ENCODE measurements around the gene TRIM27.
"Not testable (repeated sequence)": the region's sequence is repeated elsewhere in the genome, so short reads cannot be mapped to it uniquely, and the experiment has no call there.

TRIM27 gene

DNA sequence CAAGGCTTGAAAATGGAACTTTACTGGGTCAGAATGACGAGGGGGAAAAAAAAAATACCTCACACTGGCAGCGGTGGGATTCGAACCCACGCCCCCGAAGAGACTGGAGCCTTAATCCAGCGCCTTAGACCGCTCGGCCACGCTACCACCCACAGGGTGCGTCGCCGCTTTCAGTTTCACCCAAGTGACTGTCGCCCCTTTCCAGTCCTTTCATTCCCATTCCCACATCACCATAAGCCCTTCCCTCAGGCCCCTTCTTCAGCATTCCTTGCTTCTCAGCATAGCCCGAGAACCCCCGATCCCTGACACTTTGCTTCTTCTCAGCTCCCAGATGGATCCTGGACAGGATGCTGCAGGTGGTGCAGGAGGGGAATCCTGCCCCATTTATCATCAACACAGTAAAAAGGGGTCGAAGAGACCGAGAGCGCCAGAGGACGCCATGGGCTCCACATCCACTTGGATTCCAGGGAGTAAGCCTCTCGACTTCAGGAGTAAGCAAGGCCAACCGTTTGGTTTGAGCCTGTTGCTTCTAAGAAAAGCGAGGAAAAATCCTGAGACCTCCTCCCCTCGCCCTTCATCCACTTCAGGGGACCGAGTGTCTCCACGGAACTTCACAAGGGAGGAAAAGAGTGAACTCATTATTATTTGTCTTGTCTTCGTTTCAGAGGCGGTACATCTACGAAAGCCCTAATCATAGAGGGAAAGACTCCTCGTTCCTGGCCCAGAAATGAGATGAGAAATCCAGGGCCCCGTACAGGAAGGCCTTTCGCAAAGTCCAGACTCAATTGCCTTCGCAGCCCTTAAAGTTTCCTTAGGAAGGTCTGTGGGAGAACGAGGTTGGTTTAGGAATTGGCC, 20.0 kb upstream of the TRIM27 start:
- in situ Hi-C loops (cut with MboI; ENCODE audit: low sequenced_read_pairs): no loop called here

- in situ Hi-C loops (cut with MboI; ENCODE audit: low sequenced_read_pairs): no loop called here
Observed at GRCh38 chr6:28943223-28943556, 19.4 kb upstream of the TRIM27 start.

DNA sequence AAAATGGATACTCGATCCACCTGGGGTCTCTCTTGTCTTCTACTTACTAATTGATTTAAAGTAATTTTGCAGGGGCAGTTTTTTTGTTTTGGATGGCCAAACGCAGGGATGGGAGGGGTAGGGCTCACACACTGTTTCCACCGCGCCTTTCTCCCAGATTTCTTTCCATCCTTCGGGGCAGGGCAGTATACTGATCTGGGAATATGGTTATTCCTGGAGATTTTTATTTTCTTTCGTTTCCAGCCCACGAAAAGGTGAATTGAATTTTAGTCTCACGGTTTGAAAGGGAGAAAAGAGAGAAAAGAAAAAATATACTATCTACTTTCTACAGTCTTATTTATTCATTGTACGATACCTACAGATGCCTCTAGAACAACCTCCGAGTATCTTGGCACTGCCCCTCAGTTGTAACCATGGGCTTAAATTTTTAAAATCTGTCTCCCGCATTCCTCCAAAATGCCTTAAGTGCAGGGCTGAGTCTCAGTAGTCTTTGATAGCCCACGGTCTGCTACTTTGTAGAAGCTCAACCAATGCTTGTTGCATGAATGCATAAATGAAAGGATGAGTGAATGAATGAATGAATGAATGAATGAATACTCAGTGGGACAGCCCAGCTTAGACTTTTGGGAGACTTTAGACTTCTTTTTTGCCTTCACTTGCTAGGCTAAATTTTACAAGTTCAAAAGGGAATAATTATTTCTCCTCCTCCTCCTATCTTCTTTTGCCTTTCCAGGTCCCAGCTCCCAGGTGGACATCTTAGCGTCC, 18.1 kb upstream of the TRIM27 start:
- in situ Hi-C loops (cut with MboI; ENCODE audit: low sequenced_read_pairs): no loop called here

- in situ Hi-C loops (cut with MboI; ENCODE audit: low sequenced_read_pairs): no loop called here
Observed at GRCh38 chr6:28940858-28941683, 17.3 kb upstream of the TRIM27 start.

DNA sequence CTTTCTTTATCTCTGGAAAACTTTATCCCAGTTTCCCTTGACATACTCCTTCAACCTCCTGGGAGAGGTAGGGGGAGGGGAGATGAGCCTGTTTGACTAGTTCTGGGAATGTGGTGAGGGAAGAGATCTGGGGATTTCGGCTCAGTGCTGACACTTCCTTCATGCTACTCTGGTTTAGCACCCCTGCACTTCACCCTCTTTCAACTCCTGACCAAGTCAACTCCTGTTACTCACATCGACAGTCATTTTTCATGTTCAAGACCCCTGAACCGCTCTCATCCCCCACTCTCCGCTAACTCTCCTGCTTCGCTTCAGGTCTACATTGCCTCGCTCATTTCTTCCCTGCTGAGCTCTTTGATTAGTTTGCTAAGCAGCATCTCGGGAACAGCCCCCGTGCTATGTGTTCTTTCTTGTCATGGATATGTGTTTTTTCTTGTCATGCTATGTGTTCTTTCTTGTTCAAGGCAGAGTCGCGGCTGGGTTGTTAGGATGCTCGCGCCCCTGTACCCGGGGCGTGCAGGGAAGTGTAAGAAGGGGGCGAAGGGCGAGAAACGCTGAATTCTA, 16.6 kb upstream of the TRIM27 start:
- in situ Hi-C loops (cut with MboI; ENCODE audit: low sequenced_read_pairs): no loop called here

DNA sequence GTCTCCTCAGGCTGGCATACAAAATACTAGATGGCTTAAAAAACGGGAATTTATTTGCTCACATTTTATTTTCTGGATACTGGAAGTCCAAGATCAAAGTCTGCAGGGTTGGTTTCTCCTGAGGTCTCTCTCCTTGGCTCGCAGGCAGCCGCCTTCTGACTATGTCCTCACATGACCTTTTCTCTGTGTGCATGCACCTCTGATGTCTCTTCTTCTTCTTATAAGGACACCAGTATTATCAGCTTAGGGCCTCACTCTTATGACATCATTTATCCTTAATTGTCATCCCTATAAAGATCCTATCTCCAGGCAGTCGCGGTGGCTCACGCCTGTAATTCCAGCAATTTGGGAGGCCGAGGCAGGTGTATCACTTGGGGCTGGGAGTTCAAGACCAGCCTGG, 9.3 kb upstream of the TRIM27 start:
- in situ Hi-C loops (cut with MboI; ENCODE audit: low sequenced_read_pairs): no loop called here

DNA sequence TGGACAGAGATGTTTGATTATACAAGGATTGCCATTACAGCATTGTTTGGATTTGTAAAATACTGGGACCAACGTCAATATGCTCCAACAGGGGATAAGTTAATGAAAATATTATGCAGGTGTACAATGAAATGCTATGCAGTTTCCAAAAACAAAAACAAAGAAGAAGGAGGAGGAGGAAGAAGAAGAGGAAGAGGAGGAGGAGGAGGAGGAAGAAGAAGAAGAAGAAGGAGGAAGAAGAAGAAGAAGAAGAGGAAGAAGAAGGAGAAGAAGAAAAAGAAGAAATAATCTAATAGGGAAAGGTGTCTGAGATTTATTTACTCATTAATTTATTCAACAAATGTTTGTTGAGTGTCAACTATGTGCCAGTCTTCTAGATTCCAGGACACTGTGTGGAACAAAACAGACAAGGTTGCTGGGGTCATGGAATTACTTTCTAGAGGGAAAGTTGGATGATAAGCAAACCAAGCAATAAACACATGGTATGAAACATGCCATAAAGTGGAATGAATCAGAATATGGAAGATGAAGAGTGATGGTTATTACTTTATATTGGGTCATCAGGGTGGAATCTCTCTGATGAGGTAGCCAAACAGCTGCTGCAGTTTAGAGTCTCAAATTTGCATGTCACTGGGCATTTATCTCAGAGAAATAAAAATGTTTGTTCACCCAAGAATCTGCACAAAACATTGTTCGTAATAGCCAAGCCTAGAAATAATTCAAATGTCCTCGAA, 6.3 kb upstream of the TRIM27 start:
- in situ Hi-C loops (cut with MboI; ENCODE audit: low sequenced_read_pairs): no loop called here

DNA sequence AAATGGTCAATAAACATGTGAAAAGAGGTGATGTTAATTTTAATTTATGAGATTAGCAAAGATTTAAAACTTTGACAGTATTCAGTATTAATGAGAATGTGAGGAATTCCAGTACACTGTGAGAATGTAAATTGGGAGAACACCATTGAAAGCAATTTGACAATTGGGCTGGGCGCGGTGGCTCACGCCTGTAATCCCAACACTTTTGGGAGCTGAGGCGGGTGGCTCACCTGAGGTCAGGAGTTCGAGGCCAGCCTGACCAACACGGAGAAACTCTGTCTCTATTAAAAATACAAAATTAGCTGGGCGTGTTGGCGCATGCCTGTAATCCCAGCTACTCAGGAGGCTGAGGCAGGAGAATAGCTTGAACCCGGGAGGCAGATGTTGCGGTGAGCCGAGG, 5.6 kb upstream of the TRIM27 start:
- in situ Hi-C loops (cut with MboI; ENCODE audit: low sequenced_read_pairs): not testable (repeated sequence)

GRCh38 chr6:28927846-28928245, 4.1 kb upstream of the TRIM27 start:
- in situ Hi-C loops (cut with MboI; ENCODE audit: low sequenced_read_pairs): no loop called here

- in situ Hi-C loops (cut with MboI; ENCODE audit: low sequenced_read_pairs): no loop called here
Observed at GRCh38 chr6:28922821-28923317, 916 bp downstream of the TRIM27 start.

GRCh38 chr6:28922004-28922820, 1.6 kb downstream of the TRIM27 start:
- in situ Hi-C loops (cut with MboI; ENCODE audit: low sequenced_read_pairs): no loop called here

GRCh38 chr6:28920281-28920680, 3.5 kb downstream of the TRIM27 start:
- in situ Hi-C loops (cut with MboI; ENCODE audit: low sequenced_read_pairs): no loop called here

DNA sequence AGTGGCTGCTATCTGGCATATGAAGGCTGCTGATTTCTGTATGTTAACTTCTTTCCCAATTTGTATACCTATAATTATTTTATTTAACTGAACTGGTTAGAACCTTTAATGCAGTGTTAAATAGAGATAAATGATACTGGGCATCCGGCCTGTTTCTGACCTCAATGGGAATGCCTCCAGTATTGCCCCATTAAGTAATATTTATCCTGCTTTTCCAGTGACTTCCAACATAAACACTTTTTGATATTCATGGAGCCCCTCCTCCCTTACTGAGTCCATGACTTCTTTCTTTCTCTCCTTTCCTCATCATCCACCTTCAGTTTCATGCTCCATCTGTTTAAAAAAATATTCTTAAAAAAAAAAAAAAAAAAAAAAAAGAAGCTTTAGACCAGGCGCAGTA, 8.8 kb downstream of the TRIM27 start:
- in situ Hi-C loops (cut with MboI; ENCODE audit: low sequenced_read_pairs): no loop called here

DNA sequence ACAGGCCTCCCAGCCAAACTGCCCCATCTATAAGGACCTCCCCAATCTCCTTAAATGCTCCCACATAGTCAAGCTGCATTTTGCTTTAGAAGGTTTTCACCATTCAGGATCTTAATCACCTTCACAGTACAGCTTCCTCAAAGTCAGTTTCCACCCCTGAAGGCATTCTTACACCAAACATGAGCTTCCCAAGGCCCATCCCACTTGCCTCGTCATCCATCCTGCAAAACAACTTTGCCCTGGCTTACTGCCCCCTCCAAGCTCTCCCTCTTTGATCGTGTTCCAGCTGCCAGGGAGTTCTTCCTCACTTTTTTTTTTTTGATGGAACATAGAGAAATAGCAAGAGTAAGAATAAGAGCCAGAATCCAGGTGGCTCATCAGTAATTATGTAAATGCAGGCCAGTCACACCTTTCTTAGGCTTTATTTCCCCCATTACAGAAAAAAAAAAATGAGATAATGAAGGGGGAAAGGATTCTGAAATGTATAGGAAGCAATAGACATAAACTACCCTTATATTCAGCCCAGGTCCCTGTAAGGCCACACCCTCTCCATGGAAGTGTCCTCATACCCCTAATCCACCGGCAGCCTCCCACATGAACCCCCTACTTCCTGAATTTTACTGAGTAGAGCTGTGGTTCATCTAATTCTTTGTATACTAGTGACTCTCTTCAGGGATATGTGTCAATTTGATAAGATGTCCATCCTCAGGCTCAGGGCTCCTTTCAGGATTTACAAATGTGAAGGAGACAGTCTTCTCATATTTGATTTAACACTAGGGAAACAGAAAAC, 12.7 kb downstream of the TRIM27 start:
- in situ Hi-C loops (cut with MboI; ENCODE audit: low sequenced_read_pairs): no loop called here

GRCh38 chr6:28907394-28907793, 16.4 kb downstream of the TRIM27 start:
- in situ Hi-C loops (cut with MboI; ENCODE audit: low sequenced_read_pairs): no loop called here

DNA sequence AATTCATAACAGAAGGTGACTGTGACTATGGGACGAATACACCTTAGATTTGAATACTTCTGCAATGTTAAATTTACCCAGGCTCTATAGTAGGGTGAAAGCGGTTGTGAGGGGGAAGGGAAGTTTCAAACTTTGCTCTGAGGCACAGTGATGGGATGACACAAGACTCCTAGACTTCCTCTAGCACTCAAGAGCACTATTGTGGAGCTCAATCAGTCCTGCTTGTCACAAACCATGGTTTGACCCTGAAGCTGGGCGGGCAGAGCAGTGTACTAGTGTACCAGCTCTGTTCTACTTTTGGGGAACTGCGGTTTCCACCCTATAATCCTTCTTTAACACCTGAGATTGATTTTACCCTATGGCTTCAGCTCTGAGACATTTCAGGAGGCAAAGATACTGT, 17.1 kb downstream of the TRIM27 start:
- in situ Hi-C loops (cut with MboI; ENCODE audit: low sequenced_read_pairs): no loop called here

- in situ Hi-C loops (cut with MboI; ENCODE audit: low sequenced_read_pairs): no loop called here
Observed at GRCh38 chr6:28903686-28904085, 20.1 kb downstream of the TRIM27 start.

GRCh38 chr6:28901831-28902230, 22.0 kb downstream of the TRIM27 start:
- in situ Hi-C loops (cut with MboI; ENCODE audit: low sequenced_read_pairs): no loop called here
